ENCODE results near the gene BTBD8. TPM values are rescaled to one million over a fixed set of nuclear protein-coding genes. Genes with fewer than 3 reads are reported as not detected.

Gene BTBD8
- total and polyA plus RNA-seq, 12 donors: 3.5 to 14.1 (median 9.5) TPM

DNA sequence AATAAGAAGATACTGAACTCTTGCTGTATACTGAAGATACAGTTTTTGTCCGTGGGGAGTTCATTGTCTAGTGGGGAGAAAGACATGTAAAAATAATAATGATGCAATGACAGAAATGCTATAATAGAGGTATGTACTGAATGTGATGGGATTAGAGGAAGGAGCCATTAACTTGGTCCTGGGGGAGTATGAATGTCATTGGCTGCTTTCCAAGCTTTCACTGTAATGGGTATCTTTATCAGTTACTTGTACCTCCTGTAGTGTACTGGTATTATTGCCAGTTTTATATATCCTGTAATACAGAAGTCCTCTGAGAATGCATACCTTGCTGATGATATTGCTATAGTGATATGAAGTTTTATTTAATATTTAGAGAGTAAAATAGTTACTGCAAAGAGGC is 7.4 kb downstream of the BTBD8 start:
- no peak for TF ChIP-seq POLR2A (IDR thresholded peaks at IDR 0.05)
- TF ChIP-seq, protein P1, sequence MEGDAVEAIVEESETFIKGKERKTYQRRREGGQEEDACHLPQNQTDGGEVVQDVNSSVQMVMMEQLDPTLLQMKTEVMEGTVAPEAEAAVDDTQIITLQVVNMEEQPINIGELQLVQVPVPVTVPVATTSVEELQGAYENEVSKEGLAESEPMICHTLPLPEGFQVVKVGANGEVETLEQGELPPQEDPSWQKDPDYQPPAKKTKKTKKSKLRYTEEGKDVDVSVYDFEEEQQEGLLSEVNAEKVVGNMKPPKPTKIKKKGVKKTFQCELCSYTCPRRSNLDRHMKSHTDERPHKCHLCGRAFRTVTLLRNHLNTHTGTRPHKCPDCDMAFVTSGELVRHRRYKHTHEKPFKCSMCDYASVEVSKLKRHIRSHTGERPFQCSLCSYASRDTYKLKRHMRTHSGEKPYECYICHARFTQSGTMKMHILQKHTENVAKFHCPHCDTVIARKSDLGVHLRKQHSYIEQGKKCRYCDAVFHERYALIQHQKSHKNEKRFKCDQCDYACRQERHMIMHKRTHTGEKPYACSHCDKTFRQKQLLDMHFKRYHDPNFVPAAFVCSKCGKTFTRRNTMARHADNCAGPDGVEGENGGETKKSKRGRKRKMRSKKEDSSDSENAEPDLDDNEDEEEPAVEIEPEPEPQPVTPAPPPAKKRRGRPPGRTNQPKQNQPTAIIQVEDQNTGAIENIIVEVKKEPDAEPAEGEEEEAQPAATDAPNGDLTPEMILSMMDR (IDR thresholded peaks at IDR 0.05): no peak
- no peak overlapping the region for H3K27ac ChIP-seq
- peaks cover 0 to 12% (median 0%) of the 10 kb centered on the region in 3 donors for H3K9me3 ChIP-seq (replicated peaks in 1 of 3)
- no peak for DNase-seq
- no peaks in the 10 kb centered on the region for H3K4me1 ChIP-seq (replicated peaks in 1 of 2)
- no peak overlapping the region for H3K4me3 ChIP-seq
- no peaks in the 10 kb centered on the region for H3K36me3 ChIP-seq (replicated peaks in 1 of 2)
- intact Hi-C loops (cut with DNase I): no loop called here
- WGBS, 4 donors: 92 to 100% (median 95%) methylated on average over 1 of the region's 1 CpG
- H3K27me3 ChIP-seq: no peaks in the 10 kb centered on the region

GRCh38 chr1:92091625-92092024 is 11.5 kb downstream of the BTBD8 start:
- Histone ChIP-seq H3K4me3 (no peak overlapping the region), H3K27me3 (no peaks in the 10 kb centered on the region)
- WGBS, 4 donors: 94 to 96% (median 95%) methylated on average over 5 of the region's 5 CpGs

GRCh38 chr1:92094090-92094489 is 13.9 kb downstream of the BTBD8 start:
- 60 to 68% (median 66%) methylated on average over 2 of the region's 2 CpGs for WGBS, 4 donors
- TF ChIP-seq, protein P1 (IDR thresholded peaks at IDR 0.05): no peak
- no peak for TF ChIP-seq POLR2A (IDR thresholded peaks at IDR 0.05)
- intact Hi-C loops (cut with DNase I): loop anchor here in 1 of 2 donors (10.0 kb wide), 1 partner anchor 149 kb away; the partner anchor contains the start of gene BRDT
- Histone ChIP-seq H3K4me3 (no peak overlapping the region), H3K9me3 (replicated peaks in 1 of 3) (no peaks in the 10 kb centered on the region), H3K36me3 (replicated peaks in 1 of 2) (no peaks in the 10 kb centered on the region), H3K27ac (no peak overlapping the region), H3K4me1 (replicated peaks in 1 of 2) (peaks cover 0 to 11% of the 10 kb centered on the region in 2 donors), H3K27me3 (no peaks in the 10 kb centered on the region)
- DNase-seq: no peak

More at GRCh38 chr1:92091625-92092024, 11.5 kb downstream of the BTBD8 start:
- Histone ChIP-seq H3K9me3 (replicated peaks in 1 of 3) (no peaks in the 10 kb centered on the region), H3K4me1 (replicated peaks in 1 of 2) (no peaks in the 10 kb centered on the region), H3K36me3 (replicated peaks in 1 of 2) (no peaks in the 10 kb centered on the region), H3K27ac (no peak overlapping the region)
- no peak for DNase-seq
- intact Hi-C loops (cut with DNase I): loop anchor here in 1 of 2 donors (10.0 kb wide), 1 partner anchor 147 kb away; the partner anchor contains the start of gene BRDT
- TF ChIP-seq POLR2A (IDR thresholded peaks at IDR 0.05): no peak

- Histone ChIP-seq H3K36me3 (replicated peaks in 1 of 2) (no peaks in the 10 kb centered on the region), H3K4me1 (replicated peaks in 1 of 2) (peaks cover 0 to 11% of the 10 kb centered on the region in 2 donors), H3K9me3 (replicated peaks in 1 of 3) (no peaks in the 10 kb centered on the region), H3K27me3 (no peaks in the 10 kb centered on the region), H3K27ac (no peak overlapping the region), H3K4me3 (no peak overlapping the region)
- 76 to 100% (median 88%) methylated on average over 1 of the region's 1 CpG for WGBS, 4 donors
- DNase-seq: no peak
- no peak for TF ChIP-seq POLR2A (IDR thresholded peaks at IDR 0.05)
- TF ChIP-seq, protein P1 (IDR thresholded peaks at IDR 0.05): no peak
- intact Hi-C loops (cut with DNase I): loop anchor here in 1 of 2 donors (10.0 kb wide), 1 partner anchor 150 kb away; the partner anchor contains the start of gene BRDT
Observed at GRCh38 chr1:92094595-92094994, 14.4 kb downstream of the BTBD8 start.

DNA sequence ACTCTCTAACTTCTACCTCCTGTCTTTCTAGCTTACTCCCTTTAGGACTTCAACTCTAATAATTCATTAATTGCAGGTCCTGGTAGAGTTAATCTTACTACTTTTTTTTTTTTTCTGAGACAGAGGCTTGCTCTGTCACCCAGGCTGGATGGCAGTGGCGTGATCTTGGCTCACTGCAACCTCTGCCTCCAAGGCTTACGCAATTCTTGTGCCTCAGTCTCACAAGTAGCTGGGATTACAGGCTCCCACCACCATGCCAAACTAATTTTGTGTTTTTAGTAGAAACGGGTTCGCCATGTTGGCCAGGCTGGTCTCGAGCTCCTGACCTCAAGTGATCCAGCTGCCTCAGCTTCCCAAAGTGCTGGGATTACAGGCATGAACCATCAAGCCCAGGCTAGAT is 15.7 kb downstream of the BTBD8 start:
- no peaks in the 10 kb centered on the region for H3K36me3 ChIP-seq (replicated peaks in 1 of 2)
- no peaks in the 10 kb centered on the region for H3K9me3 ChIP-seq (replicated peaks in 1 of 3)
- H3K4me1 ChIP-seq (replicated peaks in 1 of 2): peaks cover 0 to 11% of the 10 kb centered on the region in 2 donors
- intact Hi-C loops (cut with DNase I): loop anchor here in 1 of 2 donors (10.0 kb wide), 1 partner anchor 151 kb away; the partner anchor contains the start of gene BRDT
- no peak overlapping the region for H3K4me3 ChIP-seq
- TF ChIP-seq POLR2A (IDR thresholded peaks at IDR 0.05): no peak
- TF ChIP-seq, protein P1 (IDR thresholded peaks at IDR 0.05): no peak
- no peak overlapping the region for H3K27ac ChIP-seq
- 83 to 91% (median 85%) methylated on average over 5 of the region's 5 CpGs for WGBS, 4 donors
- DNase-seq: peak in 4 of 7 donors; percentile 29 to 44 (median 35)
- no peaks in the 10 kb centered on the region for H3K27me3 ChIP-seq
